Ishikawa (cell line): ENCODE data around the gene KLHL11.

Experiments used
- CEBPB ChIP-seq: IDR thresholded peaks from 2 replicates; pipeline ENCODE4 v1.6.1; 2012
- EGR1 ChIP-seq: IDR thresholded peaks from 2 replicates; pipeline ENCODE4 v1.6.1; 2012
- EP300 ChIP-seq: IDR thresholded peaks from 2 replicates; pipeline ENCODE4 v1.6.1; 2012; ENCODE audit warnings: borderline replicate concordance
- FOXM1 ChIP-seq: IDR thresholded peaks from 2 replicates; pipeline ENCODE4 v1.6.1; 2012; ENCODE audit warnings: low read depth, borderline replicate concordance
- MAX ChIP-seq: IDR thresholded peaks from 2 replicates; pipeline ENCODE4 v1.6.1; 2012
- NFIC ChIP-seq: IDR thresholded peaks from 2 replicates; pipeline ENCODE4 v1.6.1; 2012
- RAD21 ChIP-seq: IDR thresholded peaks from 2 replicates; pipeline ENCODE4 v1.6.1; 2012; ENCODE audit warnings: low read depth
- REST ChIP-seq: IDR thresholded peaks from 2 replicates; pipeline ENCODE4 v1.6.1; 2012; ENCODE audit warnings: low read depth, mild to moderate bottlenecking
- TAF1 ChIP-seq: IDR thresholded peaks from 2 replicates; pipeline ENCODE4 v1.6.1; 2012; ENCODE audit warnings: low read depth, mild to moderate bottlenecking
- TCF12 ChIP-seq: IDR thresholded peaks from 2 replicates; pipeline ENCODE4 v1.6.1; 2012; ENCODE audit warnings: low read depth
- TEAD4 ChIP-seq: IDR thresholded peaks from 2 replicates; pipeline ENCODE4 v1.6.1; 2012
- YY1 ChIP-seq: IDR thresholded peaks from 2 replicates; pipeline ENCODE4 v1.6.1; 2012; ENCODE audit warnings: low read depth
- TF ChIP-seq, protein P1 (sequence below): IDR thresholded peaks from 2 replicates; pipeline ENCODE4 v1.6.1; 2012

- no peak for TF ChIP-seq TCF12
- no peak for TF ChIP-seq YY1
- TF ChIP-seq FOXM1, result no peak
- TF ChIP-seq RAD21, result no peak
- TF ChIP-seq REST, result no peak
- TF ChIP-seq CEBPB, result no peak
- TF ChIP-seq EP300, result no peak
- TF ChIP-seq MAX, result no peak
- no peak for TF ChIP-seq TEAD4
- TF ChIP-seq NFIC, result no peak
- no peak for TF ChIP-seq EGR1
- TF ChIP-seq, protein P1, sequence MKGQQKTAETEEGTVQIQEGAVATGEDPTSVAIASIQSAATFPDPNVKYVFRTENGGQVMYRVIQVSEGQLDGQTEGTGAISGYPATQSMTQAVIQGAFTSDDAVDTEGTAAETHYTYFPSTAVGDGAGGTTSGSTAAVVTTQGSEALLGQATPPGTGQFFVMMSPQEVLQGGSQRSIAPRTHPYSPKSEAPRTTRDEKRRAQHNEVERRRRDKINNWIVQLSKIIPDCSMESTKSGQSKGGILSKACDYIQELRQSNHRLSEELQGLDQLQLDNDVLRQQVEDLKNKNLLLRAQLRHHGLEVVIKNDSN, result no peak
- no peak for TF ChIP-seq TAF1
Observed at GRCh38 chr17:41810659-41811548, 54.3 kb downstream of the KLHL11 start.
